Measurements from ENCODE around the gene USB1.

The USB1 gene

GRCh38 chr16:58048494-58049231, 47.5 kb downstream of the USB1 start:
- Mint-ChIP-seq H3K27ac (no peak overlapping the region), H3K4me1 (no peaks in the 10 kb centered on the region), H3K27me3 (no peaks in the 10 kb centered on the region), H3K36me3 (ENCODE audit: low read depth) (no peaks in the 10 kb centered on the region), H3K4me3 (no peak overlapping the region), H3K9me3 (no peaks in the 10 kb centered on the region)
- DNase-seq (no peak), ATAC-seq (no peak)

GRCh38 chr16:58049232-58050185, 48.3 kb downstream of the USB1 start:
- DNase-seq (no peak), ATAC-seq (no peak)
- Mint-ChIP-seq H3K4me3 (no peak overlapping the region), H3K36me3 (ENCODE audit: low read depth) (no peaks in the 10 kb centered on the region), H3K27ac (no peak overlapping the region), H3K27me3 (no peaks in the 10 kb centered on the region), H3K4me1 (no peaks in the 10 kb centered on the region), H3K9me3 (no peaks in the 10 kb centered on the region)

GRCh38 chr16:58051296-58051695, 50.1 kb downstream of the USB1 start:
- Mint-ChIP-seq H3K36me3 (ENCODE audit: low read depth) (no peaks in the 10 kb centered on the region), H3K4me3 (no peak overlapping the region), H3K27ac (no peak overlapping the region), H3K27me3 (peaks cover 3% of the 10 kb centered on the region), H3K9me3 (no peaks in the 10 kb centered on the region), H3K4me1 (no peaks in the 10 kb centered on the region)
- DNase-seq = no peak
- no peak for ATAC-seq

- Mint-ChIP-seq H3K4me1 (no peaks in the 10 kb centered on the region), H3K27ac (no peak overlapping the region)
- no peak for DNase-seq
These were observed 50.8 kb downstream of the USB1 start for GRCh38 chr16:58051821-58052603.

GRCh38 chr16:58053682-58054005, 52.4 kb downstream of the USB1 start:
- no peak overlapping the region for H3K4me3 Mint-ChIP-seq
- ATAC-seq (no peak), DNase-seq (no peak)
- H3K4me1 Mint-ChIP-seq = no peaks in the 10 kb centered on the region
- peaks cover 3% of the 10 kb centered on the region for H3K27me3 Mint-ChIP-seq
- H3K36me3 Mint-ChIP-seq (ENCODE audit: low read depth) = no peaks in the 10 kb centered on the region
- H3K9me3 Mint-ChIP-seq = no peaks in the 10 kb centered on the region
- no peak overlapping the region for H3K27ac Mint-ChIP-seq

More at GRCh38 chr16:58051821-58052603, 50.8 kb downstream of the USB1 start:
- no peaks in the 10 kb centered on the region for H3K9me3 Mint-ChIP-seq
- no peak for ATAC-seq
- H3K4me3 Mint-ChIP-seq = no peak overlapping the region
- H3K36me3 Mint-ChIP-seq (ENCODE audit: low read depth) = no peaks in the 10 kb centered on the region
- peaks cover 3% of the 10 kb centered on the region for H3K27me3 Mint-ChIP-seq

GRCh38 chr16:58054289-58054688, 53.1 kb downstream of the USB1 start:
- Mint-ChIP-seq H3K4me1 (no peaks in the 10 kb centered on the region), H3K9me3 (no peaks in the 10 kb centered on the region), H3K27me3 (peaks cover 3% of the 10 kb centered on the region), H3K36me3 (ENCODE audit: low read depth) (no peaks in the 10 kb centered on the region), H3K27ac (no peak overlapping the region), H3K4me3 (no peak overlapping the region)
- ATAC-seq (no peak), DNase-seq (no peak)

- Mint-ChIP-seq H3K36me3 (ENCODE audit: low read depth) (no peaks in the 10 kb centered on the region), H3K4me3 (no peak overlapping the region), H3K27ac (no peak overlapping the region), H3K27me3 (peaks cover 3% of the 10 kb centered on the region), H3K4me1 (no peaks in the 10 kb centered on the region), H3K9me3 (no peaks in the 10 kb centered on the region)
- DNase-seq = no peak
- ATAC-seq = no peak
These were observed 55.4 kb downstream of the USB1 start for GRCh38 chr16:58056580-58056979.

GRCh38 chr16:58057121-58057520, 55.9 kb downstream of the USB1 start:
- ATAC-seq = no peak
- H3K4me1 Mint-ChIP-seq = no peaks in the 10 kb centered on the region

GRCh38 chr16:58057784-58058183, 56.6 kb downstream of the USB1 start:
- DNase-seq = no peak

More at GRCh38 chr16:58057121-58057520, 55.9 kb downstream of the USB1 start:
- DNase-seq = no peak
- H3K36me3 Mint-ChIP-seq (ENCODE audit: low read depth) = no peaks in the 10 kb centered on the region
- peaks cover 3% of the 10 kb centered on the region for H3K27me3 Mint-ChIP-seq
- H3K27ac Mint-ChIP-seq = no peak overlapping the region
- H3K9me3 Mint-ChIP-seq = no peaks in the 10 kb centered on the region
- H3K4me3 Mint-ChIP-seq = no peak overlapping the region

GRCh38 chr16:58062821-58063220, 61.6 kb downstream of the USB1 start:
- Mint-ChIP-seq H3K4me1 (no peaks in the 10 kb centered on the region), H3K4me3 (no peak overlapping the region), H3K27me3 (no peaks in the 10 kb centered on the region), H3K27ac (no peak overlapping the region), H3K36me3 (ENCODE audit: low read depth) (no peaks in the 10 kb centered on the region), H3K9me3 (no peaks in the 10 kb centered on the region)
- no peak for ATAC-seq
- DNase-seq = no peak

More at GRCh38 chr16:58057784-58058183, 56.6 kb downstream of the USB1 start:
- Mint-ChIP-seq H3K9me3 (no peaks in the 10 kb centered on the region), H3K36me3 (ENCODE audit: low read depth) (no peaks in the 10 kb centered on the region), H3K27ac (no peak overlapping the region), H3K4me3 (no peak overlapping the region), H3K27me3 (peaks cover 3% of the 10 kb centered on the region), H3K4me1 (no peaks in the 10 kb centered on the region)
- ATAC-seq = no peak

GRCh38 chr16:58063377-58064076, 62.3 kb downstream of the USB1 start:
- no peaks in the 10 kb centered on the region for H3K36me3 Mint-ChIP-seq (ENCODE audit: low read depth)
- no peaks in the 10 kb centered on the region for H3K27me3 Mint-ChIP-seq
- DNase-seq (no peak), ATAC-seq (no peak)
- H3K4me3 Mint-ChIP-seq = no peak overlapping the region
- no peak overlapping the region for H3K27ac Mint-ChIP-seq
- no peaks in the 10 kb centered on the region for H3K4me1 Mint-ChIP-seq
- H3K9me3 Mint-ChIP-seq = no peaks in the 10 kb centered on the region

- Mint-ChIP-seq H3K27me3 (no peaks in the 10 kb centered on the region), H3K4me1 (no peaks in the 10 kb centered on the region)
These were observed 69.4 kb downstream of the USB1 start for GRCh38 chr16:58070585-58070984.

More at GRCh38 chr16:58070585-58070984, 69.4 kb downstream of the USB1 start:
- DNase-seq (no peak), ATAC-seq (no peak)
- Mint-ChIP-seq H3K36me3 (ENCODE audit: low read depth) (no peaks in the 10 kb centered on the region), H3K9me3 (no peaks in the 10 kb centered on the region), H3K4me3 (no peak overlapping the region), H3K27ac (no peak overlapping the region)
